ENCODE data around the gene CLRN2.

DNA sequence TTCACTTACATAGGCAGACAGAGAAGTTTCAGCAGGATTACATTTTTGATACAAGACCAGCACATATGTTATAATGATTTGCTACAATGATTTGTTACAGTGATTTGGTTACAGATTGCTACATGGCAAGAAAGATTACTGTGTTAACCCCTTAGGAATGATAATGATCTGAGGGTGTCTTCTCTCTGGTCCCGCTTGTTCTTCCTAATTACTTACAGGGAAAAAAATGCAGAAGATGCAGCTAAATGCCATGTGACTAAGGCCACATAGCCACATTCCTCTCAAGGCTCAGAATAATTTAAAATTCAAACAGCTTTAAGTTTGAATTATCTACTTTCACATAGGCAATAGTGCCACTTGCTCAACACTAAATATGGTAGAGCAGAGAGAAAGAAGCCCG, 52.3 kb downstream of the CLRN2 start:
- TF ChIP-seq POLR2AphosphoS5 (IDR thresholded peaks at IDR 0.05; ENCODE audit: low read depth, low read length) = no peak
- TF ChIP-seq TAF1 (IDR thresholded peaks at IDR 0.05; ENCODE audit: borderline replicate concordance, insufficient read depth, low read length) = no peak

All from PFSK-1 (cell line).